Stimulated activated CD4-positive, alpha-beta T cell treated with anti-CD3 and anti-CD28 coated beads, Interleukin-4, amount 100 ng/mL, for 48 hours (primary cell): ENCODE results near the gene LLGL2.
"Not testable (repeated sequence)": the region's sequence is repeated elsewhere in the genome, so short reads cannot be mapped to it uniquely, and the experiment has no call there.

Experiments
- DNase-seq, 2 donors: peaks; one replicate each; pipeline ENCODE4 v3.0.0-alpha.2; 2020; ENCODE audit warnings: low read depth in 2 of 2

LLGL2 gene

DNA sequence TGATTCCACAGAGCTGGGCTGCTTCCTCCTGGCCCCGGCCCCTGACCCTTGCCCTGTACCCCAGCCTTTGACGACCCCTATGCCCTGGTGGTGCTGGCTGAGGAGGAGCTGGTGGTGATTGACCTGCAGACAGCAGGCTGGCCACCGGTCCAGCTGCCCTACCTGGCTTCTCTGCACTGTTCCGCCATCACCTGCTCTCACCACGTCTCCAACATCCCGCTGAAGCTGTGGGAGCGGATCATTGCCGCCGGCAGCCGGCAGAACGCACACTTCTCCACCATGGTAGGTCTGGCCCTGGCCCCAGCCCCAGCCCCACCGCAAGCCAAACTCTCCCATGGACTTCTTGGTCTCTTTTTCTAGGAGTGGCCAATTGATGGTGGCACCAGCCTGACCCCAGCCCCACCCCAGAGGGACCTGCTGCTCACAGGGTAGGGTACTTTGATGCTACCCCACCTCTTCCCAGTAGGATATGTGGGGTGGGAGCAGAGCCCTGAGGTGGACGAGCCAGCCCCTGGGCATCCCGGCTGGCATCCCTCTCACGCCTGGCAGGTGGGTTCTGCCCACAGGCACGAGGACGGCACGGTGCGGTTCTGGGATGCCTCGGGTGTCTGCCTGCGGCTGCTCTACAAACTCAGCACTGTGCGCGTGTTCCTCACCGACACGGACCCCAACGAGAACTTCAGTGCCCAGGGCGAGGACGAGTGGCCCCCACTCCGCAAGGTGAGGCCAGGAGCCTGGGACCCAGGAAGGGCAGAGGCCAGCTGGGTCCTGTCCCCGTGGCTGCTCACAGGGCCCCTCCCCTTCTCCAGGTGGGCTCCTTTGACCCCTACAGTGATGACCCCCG lies 43.1 kb downstream of the LLGL2 start:
- no peak for DNase-seq

DNA sequence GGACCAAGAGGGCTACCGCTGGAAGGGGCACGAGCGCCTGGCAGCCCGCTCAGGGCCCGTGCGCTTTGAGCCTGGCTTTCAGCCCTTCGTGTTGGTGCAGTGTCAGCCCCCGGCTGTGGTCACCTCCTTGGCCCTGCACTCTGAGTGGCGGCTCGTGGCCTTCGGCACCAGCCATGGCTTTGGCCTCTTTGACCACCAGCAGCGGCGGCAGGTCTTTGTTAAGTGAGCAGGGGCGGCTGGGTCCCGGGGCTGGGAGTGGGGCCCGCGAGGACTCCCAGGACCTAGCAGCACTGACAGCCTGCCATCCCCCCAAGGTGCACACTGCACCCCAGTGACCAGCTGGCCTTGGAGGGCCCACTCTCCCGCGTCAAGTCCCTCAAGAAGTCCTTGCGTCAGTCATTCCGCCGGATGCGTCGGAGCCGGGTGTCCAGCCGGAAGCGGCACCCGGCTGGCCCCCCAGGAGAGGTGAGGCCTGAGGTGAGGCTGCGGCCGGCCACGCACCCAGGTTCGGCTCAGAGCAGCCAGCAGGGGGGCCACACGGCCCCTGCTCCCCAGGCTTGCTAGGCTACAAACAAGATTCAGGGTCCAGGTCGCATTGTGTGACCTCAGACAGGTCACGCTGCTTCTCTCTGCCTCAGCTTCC lies 44.7 kb downstream of the LLGL2 start:
- DNase-seq, result no peak

DNA sequence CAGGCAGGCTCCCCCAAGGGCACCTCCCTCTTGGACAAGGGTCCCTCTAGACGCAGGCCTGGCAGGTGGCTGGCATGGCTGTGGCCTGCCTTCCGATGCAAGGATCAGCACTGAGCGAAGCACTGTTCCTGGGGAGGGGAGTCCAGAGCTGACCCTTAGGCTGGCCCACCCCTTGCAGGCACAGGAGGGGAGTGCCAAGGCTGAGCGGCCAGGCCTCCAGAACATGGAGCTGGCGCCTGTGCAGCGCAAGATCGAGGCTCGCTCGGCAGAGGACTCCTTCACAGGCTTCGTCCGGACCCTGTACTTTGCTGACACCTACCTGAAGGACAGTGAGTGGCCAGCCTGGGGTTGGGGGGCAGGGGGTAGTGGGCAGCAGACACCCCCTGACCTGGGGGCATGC lies 45.3 kb downstream of the LLGL2 start:
- no peak for DNase-seq

DNA sequence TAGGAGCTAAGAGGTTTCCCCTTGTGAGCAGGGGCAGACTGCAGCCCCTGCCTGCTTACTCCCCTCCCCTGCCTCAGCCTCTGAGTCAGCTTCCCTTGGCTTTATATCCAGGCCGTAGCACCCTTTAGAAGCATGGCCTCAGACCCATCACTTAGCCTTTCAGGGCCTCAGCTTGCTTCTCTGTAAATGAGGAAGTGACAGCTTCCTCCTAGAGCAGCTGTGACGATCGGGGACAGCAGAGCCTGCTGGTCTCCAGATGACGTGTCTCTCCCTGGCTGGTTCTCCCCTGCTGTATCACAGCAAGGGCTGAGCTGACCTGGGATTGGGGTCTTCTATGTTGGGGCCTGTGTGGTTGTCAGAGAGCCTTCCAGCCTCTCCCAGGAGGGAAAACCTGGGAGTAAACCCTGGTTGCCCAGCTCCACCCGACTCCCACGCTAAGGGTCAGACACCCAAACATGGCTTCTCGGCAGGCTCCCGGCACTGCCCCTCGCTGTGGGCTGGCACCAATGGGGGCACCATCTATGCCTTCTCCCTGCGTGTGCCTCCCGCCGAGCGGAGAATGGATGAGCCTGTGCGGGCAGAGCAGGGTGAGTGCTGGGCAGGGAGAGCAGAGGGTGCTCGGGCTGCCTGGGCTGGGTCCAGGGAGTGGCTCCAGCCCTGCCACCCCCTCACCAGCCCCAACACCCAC lies 45.8 kb downstream of the LLGL2 start:
- DNase-seq, result no peak

DNA sequence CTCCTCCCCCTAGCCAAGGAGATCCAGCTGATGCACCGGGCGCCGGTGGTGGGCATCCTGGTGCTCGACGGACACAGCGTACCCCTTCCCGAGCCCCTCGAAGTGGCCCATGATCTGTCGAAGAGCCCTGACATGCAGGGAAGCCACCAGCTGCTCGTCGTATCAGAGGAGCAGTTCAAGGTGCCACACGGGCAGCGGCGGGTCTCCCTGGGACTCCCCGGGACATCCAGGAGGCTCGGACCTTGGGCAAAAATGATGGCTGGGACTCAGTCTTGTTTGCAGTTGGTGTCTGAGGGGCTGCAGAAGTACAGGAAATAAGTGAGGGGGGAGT lies 46.4 kb downstream of the LLGL2 start:
- DNase-seq, result no peak

DNA sequence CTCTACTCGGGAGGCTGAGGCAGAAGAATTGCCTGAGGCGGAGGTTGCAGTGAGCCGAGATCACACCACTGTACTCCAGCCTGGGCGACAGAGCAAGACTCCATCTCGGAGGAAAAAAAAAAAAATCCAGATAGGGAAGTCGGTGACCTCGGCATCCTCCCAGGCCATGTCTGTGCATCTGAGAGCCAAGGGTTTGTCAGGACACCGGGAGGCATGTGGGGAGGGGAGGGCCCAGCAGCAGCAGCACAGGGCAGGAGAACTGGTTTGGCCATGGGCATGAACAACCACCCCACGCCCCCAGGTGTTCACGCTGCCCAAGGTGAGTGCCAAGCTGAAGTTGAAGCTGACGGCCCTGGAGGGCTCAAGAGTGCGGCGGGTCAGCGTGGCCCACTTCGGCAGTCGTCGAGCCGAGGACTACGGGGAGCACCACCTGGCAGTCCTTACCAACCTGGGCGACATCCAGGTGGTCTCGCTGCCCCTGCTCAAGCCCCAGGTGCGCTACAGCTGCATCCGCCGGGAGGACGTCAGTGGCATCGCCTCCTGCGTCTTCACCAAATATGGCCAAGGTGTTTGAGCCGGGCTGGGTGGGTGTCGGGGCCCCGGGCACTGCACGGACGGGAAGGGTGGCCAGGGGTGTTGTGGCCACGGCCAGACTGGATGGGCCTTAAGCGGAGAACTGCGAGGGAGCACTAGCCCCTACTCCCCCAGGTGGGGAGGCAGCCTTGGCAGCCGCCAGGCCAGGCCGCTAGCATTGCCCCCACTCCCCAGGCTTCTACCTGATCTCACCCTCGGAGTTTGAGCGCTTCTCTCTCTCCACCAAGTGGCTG lies 47.4 kb downstream of the LLGL2 start:
- DNase-seq, result no peak

DNA sequence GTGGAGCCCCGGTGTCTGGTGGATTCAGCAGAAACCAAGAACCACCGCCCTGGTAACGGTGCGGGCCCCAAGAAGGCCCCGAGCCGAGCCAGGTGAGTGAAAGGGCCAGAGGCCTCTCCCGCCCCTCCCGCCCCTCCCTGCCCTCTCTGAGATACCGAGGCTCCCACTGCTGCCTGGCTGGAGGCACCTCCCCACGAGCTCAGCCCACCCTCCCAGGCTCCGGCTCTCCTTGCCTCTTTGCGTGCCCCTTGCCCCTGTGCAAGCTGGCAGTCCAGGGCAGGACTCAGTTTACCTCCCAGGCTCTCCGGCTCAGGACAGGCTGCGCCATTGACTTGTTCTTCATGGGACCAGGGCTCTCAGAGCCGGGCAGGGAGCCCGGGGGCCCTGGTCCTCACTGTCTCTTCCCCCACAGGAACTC lies 48.1 kb downstream of the LLGL2 start:
- DNase-seq, result no peak

DNA sequence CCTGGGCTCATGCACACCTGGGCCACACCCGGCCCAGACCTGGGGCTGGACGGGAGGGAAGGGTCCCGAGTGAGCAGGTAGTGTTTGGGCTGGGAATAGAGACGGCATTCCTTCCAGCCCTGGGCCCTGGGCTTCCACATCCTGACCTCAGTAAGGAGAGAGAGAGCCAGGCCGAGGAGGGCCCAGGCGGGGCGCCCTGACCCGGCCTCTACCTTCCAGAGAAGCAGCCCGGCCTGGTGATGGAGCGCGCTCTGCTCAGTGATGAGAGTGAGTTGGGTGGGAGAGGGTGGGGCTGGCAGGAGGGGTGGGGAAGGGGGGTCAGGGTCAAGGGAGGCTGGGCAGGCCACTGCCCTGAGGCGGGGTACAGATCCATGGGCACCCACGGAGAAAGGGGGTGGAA lies 48.5 kb downstream of the LLGL2 start:
- no peak for DNase-seq

DNA sequence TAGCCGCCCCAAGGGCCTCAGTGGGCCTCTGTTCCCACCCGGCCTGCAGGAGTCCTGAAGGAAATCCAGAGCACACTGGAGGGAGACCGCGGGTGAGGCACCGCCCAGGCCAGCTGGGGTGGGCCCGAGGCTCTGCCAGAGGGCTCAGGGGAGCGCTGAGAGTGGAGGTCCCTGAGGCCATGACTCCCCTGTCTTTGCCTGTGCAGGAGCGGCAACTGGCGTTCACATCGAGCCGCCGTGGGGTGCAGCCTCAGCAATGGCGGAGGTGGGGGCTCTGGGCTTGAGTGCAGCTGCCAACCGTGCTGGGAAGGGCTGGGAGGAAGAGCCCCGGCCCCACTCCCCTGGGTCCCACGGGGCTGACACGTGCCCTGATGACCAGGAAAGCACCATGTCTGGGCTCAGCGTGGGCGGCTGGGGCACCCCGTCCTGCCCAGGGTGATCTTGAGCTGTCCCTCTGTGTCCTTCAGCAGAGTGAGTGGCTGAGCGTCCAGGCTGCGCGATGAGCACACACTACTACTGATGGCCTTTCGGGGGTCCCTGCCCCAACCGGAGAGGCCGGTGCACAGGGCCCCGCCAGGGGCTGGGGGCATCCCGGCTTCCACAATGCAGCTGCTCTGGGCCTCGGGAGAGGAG lies 49.0 kb downstream of the LLGL2 start:
- no peak for DNase-seq

DNA sequence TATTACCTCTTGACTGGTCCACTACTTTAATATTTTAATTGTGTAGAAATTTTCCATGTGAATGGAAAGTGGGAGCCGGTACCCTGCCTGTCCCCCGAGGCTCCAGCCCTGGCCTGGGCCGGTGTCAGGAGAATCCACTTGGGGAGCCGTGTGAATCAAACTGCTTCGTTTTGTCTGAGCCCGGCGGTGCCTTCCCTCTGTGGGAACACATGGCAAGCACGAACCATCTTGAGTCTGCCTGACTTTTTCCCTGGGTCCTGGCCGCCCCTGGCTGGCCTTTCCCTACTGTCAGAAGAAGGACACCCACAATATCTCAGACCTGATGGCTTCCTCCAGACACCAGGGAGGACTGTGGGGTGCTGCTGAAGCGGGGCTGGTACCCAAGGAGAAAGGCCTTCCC lies 49.7 kb downstream of the LLGL2 start:
- no peak for DNase-seq

DNA sequence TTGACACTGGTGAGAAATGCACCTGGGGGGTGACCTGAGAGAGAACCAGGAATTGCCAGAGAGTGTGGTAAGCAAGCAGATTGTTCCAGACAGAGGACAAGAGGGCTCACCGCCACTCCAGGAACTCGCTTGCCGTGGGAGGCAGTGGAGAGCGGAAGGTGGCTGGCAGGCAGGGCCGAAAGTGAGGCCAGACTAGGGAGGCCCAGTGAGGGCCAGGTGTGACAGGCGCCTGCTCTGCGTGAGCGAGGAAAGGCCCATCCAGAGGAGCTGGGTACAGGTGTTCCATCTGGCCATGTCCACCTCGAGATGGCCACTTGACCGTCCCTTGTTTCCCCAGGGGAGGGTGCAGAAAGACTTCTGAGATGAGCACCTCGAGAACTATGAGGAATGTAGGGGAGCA lies 50.2 kb downstream of the LLGL2 start:
- DNase-seq, result no peak

DNA sequence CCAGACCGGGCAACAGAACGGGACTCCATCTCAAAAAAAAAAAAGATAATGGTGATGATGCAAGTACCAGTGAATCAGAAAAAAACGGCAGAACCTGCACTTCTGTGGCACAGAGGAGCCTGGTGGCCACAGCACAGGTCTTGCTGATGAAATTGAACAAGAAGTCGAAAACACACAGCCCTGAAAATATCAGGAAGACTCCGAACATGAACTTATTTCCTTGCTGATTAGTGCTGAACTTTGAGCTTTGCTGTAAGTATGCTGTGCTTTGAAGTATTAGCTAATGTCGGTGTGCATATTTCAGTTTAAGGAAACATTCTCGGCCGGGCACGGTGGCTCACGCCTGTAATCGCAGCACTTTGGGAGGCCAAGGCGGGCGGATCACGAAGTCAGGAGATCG lies 51.2 kb downstream of the LLGL2 start:
- no peak for DNase-seq

DNA sequence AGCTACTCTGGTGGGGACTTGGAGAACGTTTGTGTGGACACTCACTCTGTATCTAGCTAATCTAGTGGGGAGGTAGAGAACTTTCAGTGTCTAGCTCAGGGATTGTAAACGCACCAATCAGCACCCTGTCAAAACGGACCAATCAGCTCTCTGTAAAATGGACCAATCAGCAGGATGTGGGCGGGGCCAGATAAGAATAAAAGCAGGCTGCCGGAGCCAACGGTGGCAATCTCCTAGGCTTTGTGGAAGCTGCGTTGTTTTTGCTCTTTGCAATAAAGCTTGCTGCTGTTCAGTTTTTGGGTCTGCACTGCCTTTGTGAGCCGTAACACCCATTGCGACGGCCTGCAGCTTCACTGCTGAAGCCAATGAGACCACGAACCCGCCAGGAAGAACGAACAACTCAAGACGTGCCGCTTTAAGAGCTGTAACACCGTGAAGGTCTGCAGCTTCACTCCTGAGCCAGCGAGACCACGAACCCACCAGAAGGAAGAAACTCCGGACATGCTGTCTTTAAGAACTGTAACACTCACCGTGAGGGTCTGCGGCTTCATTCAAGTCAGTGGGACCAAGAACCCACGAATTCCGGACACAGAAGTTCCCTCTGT lies 55.7 kb downstream of the LLGL2 start:
- peak; percentile 27 to 41 for DNase-seq

DNA sequence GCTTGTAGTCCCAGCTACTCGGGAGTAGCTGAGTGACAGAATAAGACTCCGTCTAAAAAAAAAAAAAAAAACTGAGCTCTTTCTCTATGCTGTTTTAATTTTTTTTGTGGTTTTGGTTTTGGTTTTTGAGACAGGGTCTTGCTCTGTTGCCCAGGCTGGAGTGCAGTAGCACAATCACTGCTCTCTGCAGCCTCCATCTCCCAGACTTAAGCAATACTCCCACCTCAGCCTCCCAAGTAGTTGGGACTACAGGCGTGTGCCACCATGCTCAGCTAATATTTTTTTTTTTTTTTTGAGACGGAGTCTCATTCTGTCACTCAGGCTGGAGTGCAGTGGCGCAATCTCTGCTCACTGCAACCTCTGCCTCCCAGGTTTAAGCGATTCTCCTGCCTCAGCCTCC lies 57.7 kb downstream of the LLGL2 start:
- DNase-seq, result not testable (repeated sequence)

DNA sequence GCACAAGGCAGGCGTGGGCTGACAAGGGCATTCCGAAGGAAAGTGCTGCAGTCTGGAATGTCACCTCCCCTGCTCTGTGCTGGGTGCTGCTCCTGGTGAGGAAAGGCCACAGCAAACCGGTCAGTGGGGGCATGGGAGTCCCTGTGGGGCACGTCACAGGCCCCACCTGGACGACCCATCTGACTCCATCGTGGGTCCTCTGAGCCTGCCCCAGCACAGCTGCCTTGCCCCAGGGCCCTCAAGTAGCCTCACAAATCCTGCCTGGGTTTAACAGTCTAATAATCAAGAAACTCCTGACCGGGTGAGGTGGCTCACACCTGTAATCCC lies 59.3 kb downstream of the LLGL2 start:
- no peak for DNase-seq

DNA sequence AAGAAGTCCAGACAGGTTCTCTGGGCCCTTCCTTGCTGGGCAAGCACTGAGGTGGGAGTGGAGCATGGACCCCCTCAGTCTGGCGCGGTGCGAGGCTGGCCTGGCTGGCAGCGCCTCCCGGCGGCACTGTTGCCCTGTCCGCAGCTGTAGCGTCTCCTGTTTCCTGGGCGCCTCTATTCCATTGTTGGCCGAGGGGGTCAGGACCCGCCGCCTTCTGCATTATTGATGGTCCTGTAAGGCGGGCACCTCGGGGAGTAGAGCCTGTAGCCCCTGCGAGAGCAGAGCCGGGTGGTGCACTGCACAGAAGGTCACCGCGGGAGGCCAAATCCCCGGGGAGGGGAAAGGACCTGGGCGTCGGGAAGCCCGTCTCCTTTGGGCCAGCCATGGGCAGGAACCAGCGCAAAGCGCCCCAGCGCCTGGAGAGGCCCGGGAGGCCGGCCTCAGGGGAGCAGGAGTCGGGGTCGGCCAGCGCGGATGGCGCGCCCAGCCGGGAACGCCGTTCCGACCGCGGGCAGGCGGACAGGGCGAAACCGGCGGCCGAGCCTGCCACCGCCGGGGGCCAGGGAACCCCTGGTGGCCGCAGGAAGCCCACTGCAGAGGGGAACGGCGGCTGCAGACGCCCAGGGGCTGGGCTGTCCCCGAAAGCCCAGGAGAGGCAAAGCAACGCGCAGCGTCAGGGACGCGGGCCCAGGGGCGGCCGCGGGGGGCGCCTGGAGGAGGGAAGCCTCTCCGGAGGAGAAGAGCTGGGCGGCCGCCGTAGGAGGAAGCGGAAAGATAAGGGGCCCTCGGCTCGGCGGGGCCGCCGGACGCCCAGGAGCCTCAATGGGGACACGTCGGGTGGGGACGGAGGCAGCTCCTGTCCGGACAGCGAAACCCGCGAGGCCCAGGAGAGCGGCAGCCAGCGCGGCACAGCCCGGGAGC lies 62.4 kb downstream of the LLGL2 start, which contains the start of gene MYO15B:
Gene MYO15B (plus strand): TSS at position 126 of the 921 bp plus-strand sequence. CDS start 258 bp downstream, at position 384.
- peak; percentile 21 to 46 for DNase-seq

DNA sequence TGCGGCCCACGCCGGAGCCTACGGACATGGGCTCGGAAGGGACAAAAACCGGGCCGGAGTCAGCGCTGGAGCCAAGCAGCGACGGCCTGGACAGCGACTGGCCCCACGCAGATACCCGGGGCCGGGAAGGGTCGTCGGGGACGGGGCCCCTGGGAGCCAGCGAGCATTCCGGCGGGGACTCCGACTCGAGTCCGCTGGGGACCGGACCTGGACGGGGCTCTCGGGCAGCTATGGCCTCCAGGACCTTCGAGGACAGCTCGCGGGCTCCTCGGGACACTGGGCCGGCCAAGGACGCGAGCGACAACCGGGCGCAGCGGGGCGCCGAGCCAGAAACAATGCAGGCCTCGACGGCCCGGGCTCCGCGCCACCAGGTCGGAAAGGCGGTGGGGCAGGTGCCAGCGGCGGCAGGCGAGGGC lies 63.1 kb downstream of the LLGL2 start:
- no peak for DNase-seq

DNA sequence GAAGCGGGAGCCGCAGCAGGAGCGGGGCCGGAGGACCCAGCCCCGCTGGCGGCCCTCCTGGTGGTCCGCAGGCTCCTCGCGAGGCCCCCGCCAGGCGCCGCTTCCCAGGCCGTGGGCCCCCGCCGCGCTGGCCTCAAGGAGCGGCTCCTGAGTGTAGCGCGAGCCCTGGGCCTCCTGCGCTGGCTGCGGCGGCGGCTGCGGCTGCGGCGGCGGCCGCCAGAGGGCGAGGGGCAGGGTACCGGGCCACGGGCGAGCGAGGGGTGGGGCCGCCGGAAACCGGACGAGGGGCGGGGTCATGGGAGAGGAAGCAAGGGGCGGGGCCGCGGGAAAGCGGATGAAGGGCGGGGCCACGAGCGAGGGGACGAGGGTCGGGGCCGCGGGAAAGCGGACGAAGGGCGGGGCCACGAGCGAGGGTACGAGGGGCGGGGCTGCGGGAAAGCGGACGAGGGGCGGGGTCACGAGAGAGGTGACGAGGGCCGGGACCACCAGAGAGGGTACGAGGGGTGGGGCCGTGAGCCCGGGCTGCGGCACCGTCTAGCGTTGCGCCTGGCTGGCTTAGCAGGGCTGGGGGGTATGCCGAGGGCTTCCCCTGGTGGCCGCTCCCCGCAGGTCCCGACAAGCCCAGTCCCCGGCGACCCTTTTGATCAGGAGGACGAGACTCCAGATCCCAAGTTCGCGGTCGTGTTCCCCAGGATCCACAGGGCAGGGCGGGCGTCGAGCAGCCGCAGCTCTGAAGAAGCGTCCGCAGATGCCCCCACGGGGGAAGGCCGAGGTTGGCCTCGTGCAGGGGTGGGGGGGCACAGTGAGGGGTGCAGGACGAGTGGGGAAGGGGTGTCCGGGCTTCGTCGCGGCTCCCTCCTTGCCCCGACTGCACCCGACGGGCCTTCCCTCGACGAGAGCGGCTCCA lies 63.8 kb downstream of the LLGL2 start:
- DNase-seq, result peak; percentile 98 to 100

DNA sequence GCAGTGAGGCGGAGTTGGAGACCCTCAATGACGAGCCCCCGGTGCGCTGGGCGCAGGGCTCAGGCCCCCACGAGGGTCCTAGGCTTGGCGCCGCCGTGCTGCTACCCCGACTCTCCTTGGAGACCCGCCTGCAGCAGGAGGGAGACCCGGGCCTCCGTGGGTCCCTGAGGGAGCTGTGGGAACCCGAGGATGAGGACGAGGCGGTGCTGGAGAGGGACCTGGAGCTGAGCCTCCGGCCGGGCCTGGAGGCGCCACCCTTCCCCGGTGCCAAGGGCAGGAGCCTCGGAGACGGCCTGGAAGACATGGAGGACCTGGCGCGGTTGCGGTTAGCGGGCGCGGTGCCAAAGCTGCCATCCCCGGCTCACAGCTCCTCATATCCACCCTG lies 64.4 kb downstream of the LLGL2 start:
- no peak for DNase-seq
